Epithelial cell of esophagus (primary cell): Measurements from ENCODE around the gene FAM114A1.

Experiments
- DNase-seq: peaks from one replicate; pipeline ENCODE4 v3.0.0; 2010; ENCODE audit warnings: low read depth
- H3K4me3 ChIP-seq: 2 replicates; pipeline ENCODE4 v1.5.1; 2011; ENCODE audit warnings: mild to moderate bottlenecking, low read length, control low read depth
- CTCF ChIP-seq: IDR thresholded peaks from 2 replicates; pipeline ENCODE4 v1.5.1; 2011; ENCODE audit warnings: low read depth, mild to moderate bottlenecking, low read length, control low read depth, inconsistent platforms; ENCODE audit not compliant: insufficient read depth; ENCODE audit errors: missing control alignments

Gene FAM114A1

GRCh38 chr4:38837849-38838248 is 29.8 kb upstream of the FAM114A1 start:
- DNase-seq = peak; percentile 48
- TF ChIP-seq CTCF = no peak
- H3K4me3 ChIP-seq = no peak overlapping the region

DNA sequence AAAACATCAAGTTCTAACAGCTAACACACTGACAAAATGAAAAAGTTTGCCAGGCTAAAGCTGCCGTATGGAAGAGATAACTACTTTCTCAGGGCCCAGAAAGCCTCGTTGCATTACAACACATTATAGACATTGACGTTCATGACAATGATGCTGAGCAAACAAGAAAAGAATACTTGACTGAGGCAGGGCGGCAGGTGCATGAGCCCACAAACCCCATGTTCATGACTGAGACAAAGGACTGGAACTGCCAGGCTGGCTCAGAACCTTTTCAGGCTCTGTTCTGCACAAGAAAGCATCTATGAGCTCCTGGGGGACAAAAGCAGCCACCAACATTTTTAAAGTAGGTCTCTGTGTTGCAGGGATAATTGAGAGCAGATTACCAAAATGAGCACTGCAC is 24.6 kb upstream of the FAM114A1 start:
- DNase-seq = no peak
- no peak overlapping the region for H3K4me3 ChIP-seq
- TF ChIP-seq CTCF = no peak

DNA sequence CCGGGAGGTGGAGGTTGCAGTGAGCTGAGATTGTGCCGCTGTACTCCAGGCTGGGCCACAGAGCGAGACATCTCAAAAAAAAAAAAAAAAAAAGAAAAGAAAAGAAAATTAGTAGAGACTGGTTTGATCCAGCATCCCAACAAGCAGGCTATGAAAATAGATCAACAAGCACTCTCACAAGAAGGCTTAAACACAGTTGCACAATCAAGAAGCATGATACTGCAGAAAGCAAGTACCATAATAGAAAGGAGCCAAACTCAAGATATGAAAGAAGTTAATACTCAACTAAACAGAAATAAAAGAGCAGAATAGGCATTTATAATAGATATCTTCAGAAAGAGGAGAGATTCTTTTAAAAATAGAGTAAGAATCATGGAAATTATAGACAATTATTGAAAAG is 21.6 kb upstream of the FAM114A1 start:
- H3K4me3 ChIP-seq = no peak overlapping the region
- no peak for DNase-seq
- TF ChIP-seq CTCF = no peak

DNA sequence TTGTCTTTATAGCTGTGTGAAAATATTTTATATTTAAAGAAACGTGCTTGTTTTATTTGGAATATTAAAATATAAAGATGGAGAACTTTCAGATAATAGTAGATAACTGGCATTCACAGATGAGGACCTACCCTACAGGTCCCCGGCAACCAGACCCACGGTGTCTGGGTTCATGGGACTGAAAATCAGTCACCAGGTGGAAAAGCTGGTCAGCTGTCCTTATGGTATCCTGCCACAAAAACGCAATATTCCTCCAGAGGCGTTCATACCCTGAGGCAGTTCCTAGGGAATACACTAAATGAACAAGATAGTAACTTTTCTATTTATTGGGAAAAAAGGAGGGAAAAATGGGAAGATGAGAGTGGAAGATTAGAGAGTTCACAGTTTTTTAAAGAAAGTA is 12.1 kb upstream of the FAM114A1 start:
- DNase-seq = no peak
- no peak for TF ChIP-seq CTCF
- H3K4me3 ChIP-seq = no peak overlapping the region

DNA sequence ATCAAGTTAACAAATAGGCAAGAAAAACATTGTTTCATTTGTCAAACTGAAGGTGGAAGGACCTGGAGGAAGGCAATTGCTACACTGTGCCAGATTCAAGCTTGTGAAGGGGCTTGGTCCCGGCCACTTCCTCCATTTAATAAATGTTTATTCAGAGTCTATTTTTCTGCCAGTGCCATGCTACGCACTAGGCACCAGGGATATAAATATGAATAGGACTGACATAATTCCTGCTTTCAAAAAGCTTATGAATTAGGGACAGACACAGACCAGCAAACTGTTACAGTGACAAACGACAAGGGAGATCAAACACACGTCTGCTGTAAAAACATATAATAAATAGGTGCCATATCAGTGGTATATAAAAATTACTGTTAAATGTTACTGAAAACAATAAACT is 11.6 kb upstream of the FAM114A1 start:
- no peak for TF ChIP-seq CTCF
- no peak overlapping the region for H3K4me3 ChIP-seq
- no peak for DNase-seq

DNA sequence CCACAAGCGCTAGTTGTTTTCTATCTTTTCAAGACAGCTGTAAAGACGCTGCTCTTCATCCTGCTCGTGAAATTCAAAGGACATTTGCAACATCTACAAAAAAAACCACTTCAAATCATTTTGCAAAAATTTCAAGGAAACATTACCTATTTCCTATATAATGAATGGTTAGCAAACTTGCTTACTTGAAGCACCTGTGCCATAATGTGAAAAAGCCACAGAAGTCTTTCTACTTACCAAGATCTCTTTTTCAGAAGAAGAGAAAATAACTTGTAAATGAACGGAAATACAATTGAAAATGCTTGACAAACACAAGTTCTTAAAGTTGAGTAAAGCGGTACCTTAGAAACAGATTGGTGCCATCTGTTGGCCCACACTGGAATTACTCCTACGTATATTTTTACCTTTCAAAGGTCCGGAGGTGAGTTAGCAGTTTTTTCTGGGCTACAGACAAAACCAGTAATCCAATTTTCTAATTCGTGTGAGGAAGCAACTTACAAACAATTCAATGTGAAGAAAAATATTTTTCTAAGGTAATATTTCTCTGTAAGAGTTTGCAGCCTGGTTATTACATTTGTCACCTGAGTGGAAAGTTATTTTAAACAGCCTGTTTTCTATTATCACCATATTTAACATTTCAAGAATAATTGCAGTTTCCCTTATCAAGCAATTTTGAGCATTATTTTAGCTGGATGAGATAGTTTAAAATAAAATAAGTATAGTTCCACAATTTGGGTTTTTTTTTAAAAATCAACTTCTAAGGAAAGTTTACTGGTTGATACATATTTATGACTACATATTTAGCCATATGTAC is 10.9 kb upstream of the FAM114A1 start, which contains the start of gene TLR6:
TSS of gene TLR6 (minus strand) at position 294 of the 814 bp plus-strand sequence. CDS start 27,344 bp downstream, outside the sequence.
- peak; percentile 77 for TF ChIP-seq CTCF
- peak; percentile 82 for DNase-seq
- peak within 1 kb of the TSS; percentile 3 for H3K4me3 ChIP-seq
